Adrenal gland (tissue), 12 donors: ENCODE measurements around the gene UGT1A6. TPM values are rescaled to one million over a fixed set of nuclear protein-coding genes. Genes with fewer than 3 reads are reported as not detected.

Experiments
- DNase-seq, 7 donors: peaks; one replicate each; pipeline ENCODE4 v3.0.0-alpha.2; 2019 to 2020
- H3K27ac ChIP-seq, 5 donors: fragments of 200-600 bp; sonication (generic) in 4 of 5; 1 replicate in 3 of 5; 2 replicates in 2 of 5; pipeline versions ENCODE4 v1.5.1 to v1.8.0; 2016 to 2020; ENCODE audit warnings: mild to moderate bottlenecking in 1 of 5
- H3K27me3 ChIP-seq: fragments of 200-600 bp; 2 replicates; pipeline ENCODE4 v1.8.0; 2021
- H3K36me3 ChIP-seq, 2 donors: fragments of 200-600 bp; replicated peaks in 1 of 2; 1 replicate in 1 of 2; 2 replicates in 1 of 2; pipeline versions ENCODE4 v1.5.1 to v1.8.0; 2018 to 2022
- H3K4me1 ChIP-seq, 2 donors: fragments of 200-600 bp; replicated peaks in 1 of 2; 1 replicate in 1 of 2; 2 replicates in 1 of 2; pipeline versions ENCODE4 v1.5.1 to v1.8.0; 2018 to 2021
- H3K4me3 ChIP-seq, 4 donors: fragments of 200-600 bp; sonication (generic) in 3 of 4; one replicate each; pipeline ENCODE4 v1.5.1; 2016 to 2018
- H3K9me3 ChIP-seq, 3 donors: fragments of 200-600 bp; sonication (generic) in 1 of 3; replicated peaks in 1 of 3; 1 replicate in 2 of 3; 2 replicates in 1 of 3; pipeline versions ENCODE4 v1.5.1 to v1.8.0; 2016 to 2021
- POLR2A ChIP-seq, 2 donors: fragments of 450-650 bp; IDR thresholded peaks; one replicate each; pipeline ENCODE4 v1.6.1; 2017; ENCODE audit warnings: antibody characterized with exemption in 2 of 2, mild to moderate bottlenecking in 2 of 2, moderate library complexity in 1 of 2
- WGBS, 4 donors: extraction: QIAGEN DNeasy Blood & Tissue Kit in 2 of 4; methylation state at CpG; one replicate each; pipeline versions ENCODE4 v1.1.5 to v1.1.7; 2013 to 2017; 5-methylcytosine and 5-hydroxymethylcytosine counted together
- intact Hi-C, 2 donors: fragments of 100-400 bp; cut with DNase I; formaldehyde crosslinking; loops; one replicate each; pipeline versions ENCODE4 v1.14.1 to v1.15.0; 2022 to 2023
- polyA plus RNA-seq, 3 donors: library from polyadenylated mRNA; stranded (reverse); fragments of 200-250 nt in 2 of 3; fragments of 350-450 nt in 1 of 3; fragmentation: Illumina TruSeq in 1 of 3; extraction: RNeasy Lipid Tissue Mini Kit (QIAGEN cat#74804) in 1 of 3; gene quantifications; one replicate each; pipeline ENCODE4 v1.2.3, GENCODE V29; 2013 to 2014
- total RNA-seq, 9 donors: library from RNA; depleted of rRNA in 4 of 9; stranded (reverse); fragments of >200 nt in 4 of 9; fragments of 120-200 nt in 1 of 9; fragmentation: NEBNext Ultra II Directional in 1 of 9; extraction: Animal tissue kit (Norgen Biotek cat#: 25700) in 1 of 9; gene quantifications; one replicate each; pipeline versions ENCODE4 v1.1.0 to v1.2.4, GENCODE V29; 2013 to 2023
- TF ChIP-seq, protein P1 (sequence below), 6 experiments: fragments of 450-650 bp in 4 of 6; fragments of 200-600 bp in 2 of 6; sonication (generic) in 1 of 6; IDR thresholded peaks; 1 replicate in 5 of 6; 2 replicates in 1 of 6; pipeline versions ENCODE4 v1.5.1 to v1.8.0; 2016 to 2021; ENCODE audit warnings: antibody characterized with exemption in 6 of 6, mild to moderate bottlenecking in 2 of 6, moderate library complexity in 1 of 6
- donor health status: healthy with polysubstance abuse.
- donor health status: Bipolar disorder and iron deficiency.
- donor health status: DM: yes; HTN: yes; CAD: no.
- donor health status: DM: no; HTN: no; CAD: no.
- donor health status: DM: no; HTN: no; CAD: no.
- donor health status: DM: yes; HTN: yes; CAD: no.

Gene UGT1A6
- total and polyA plus RNA-seq, 12 donors: 0.16 TPM; not detected in 11

DNA sequence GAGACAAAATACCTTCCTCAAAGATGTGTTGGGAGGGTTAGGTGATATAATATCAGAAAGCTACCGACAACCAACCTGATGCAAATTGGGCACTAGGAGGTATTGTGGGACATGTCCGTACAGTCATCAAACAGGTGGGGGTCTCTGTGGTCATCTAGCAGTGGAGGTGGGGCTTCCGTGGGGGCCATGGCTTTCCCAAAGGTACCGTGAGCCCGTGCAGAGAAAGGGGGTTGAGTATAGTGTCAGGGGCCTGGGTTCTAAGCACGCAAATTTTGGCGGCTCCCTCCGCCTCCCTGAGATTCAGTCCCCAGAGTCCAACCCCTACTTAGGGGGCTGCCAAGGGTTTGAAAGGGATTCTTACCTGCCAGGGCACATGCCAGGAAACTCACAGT, 129.0 kb downstream of the UGT1A6 start:
- Histone ChIP-seq H3K27me3 (no peaks in the 10 kb centered on the region), H3K4me3 (no peak overlapping the region), H3K36me3 (no peaks in the 10 kb centered on the region), H3K27ac (no peak overlapping the region), H3K4me1 (no peaks in the 10 kb centered on the region), H3K9me3 (no peaks in the 10 kb centered on the region)
- WGBS, 4 donors: 86 to 95% (median 91%) methylated on average over 5 to 8 of the region's 8 CpGs
- no peak for DNase-seq
- no peak for TF ChIP-seq POLR2A (IDR thresholded peaks at IDR 0.05)
- TF ChIP-seq, protein P1, sequence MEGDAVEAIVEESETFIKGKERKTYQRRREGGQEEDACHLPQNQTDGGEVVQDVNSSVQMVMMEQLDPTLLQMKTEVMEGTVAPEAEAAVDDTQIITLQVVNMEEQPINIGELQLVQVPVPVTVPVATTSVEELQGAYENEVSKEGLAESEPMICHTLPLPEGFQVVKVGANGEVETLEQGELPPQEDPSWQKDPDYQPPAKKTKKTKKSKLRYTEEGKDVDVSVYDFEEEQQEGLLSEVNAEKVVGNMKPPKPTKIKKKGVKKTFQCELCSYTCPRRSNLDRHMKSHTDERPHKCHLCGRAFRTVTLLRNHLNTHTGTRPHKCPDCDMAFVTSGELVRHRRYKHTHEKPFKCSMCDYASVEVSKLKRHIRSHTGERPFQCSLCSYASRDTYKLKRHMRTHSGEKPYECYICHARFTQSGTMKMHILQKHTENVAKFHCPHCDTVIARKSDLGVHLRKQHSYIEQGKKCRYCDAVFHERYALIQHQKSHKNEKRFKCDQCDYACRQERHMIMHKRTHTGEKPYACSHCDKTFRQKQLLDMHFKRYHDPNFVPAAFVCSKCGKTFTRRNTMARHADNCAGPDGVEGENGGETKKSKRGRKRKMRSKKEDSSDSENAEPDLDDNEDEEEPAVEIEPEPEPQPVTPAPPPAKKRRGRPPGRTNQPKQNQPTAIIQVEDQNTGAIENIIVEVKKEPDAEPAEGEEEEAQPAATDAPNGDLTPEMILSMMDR (IDR thresholded peaks at IDR 0.05): no peak
- intact Hi-C loops: no loop called here

DNA sequence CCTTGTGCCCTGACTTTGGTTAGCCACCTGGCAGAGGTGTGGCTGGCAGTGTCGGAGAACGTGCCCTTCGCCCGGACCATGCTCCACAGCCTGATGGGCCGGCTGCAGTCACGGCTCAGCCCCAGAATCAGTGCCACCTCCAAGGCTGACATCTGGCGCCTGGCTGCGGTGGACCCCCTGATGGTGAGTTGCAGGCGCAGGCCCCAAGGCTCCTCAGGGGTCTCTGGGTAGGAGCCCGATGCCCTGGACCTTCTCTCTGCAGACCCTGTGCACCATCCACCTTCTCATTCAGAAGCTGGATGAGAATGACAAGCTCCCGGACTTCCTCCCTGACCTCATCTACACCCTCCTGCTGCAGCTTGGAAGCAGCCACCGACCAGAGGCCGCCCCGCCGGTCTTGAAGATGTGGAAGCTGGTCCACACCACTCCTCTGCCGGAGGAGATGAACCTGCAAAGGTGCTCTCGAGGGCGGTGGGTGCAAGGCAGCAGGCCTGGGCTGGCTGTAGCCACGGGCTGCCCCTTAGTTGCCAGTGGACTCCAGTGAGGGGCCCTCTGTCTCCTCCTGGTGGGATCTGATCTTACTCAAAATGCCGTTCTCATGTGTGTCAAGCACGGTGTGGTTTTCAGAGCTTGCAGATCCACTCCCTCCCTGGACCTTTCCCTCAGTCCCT, 129.5 kb downstream of the UGT1A6 start:
- Histone ChIP-seq H3K4me3 (no peak overlapping the region), H3K4me1 (no peaks in the 10 kb centered on the region), H3K9me3 (no peaks in the 10 kb centered on the region), H3K27ac (no peak overlapping the region), H3K36me3 (no peaks in the 10 kb centered on the region), H3K27me3 (no peaks in the 10 kb centered on the region)
- WGBS, 4 donors: 85 to 93% (median 87%) methylated on average over 3 to 21 of the region's 21 CpGs
- no peak for DNase-seq
- intact Hi-C loops: no loop called here
- TF ChIP-seq, protein P1 (IDR thresholded peaks at IDR 0.05): no peak
- no peak for TF ChIP-seq POLR2A (IDR thresholded peaks at IDR 0.05)

Other genes with a start within 250 kb of the UGT1A6 start
- gene USP40, start 126.1 kb upstream of the UGT1A6 start, total RNA-seq: 10 to 100 TPM; 29.9 to 64.7 (median 44.1) TPM
- gene USP40, start 126.1 kb upstream of the UGT1A6 start, polyA plus RNA-seq: 10 to 100 TPM; 25.1 to 98.7 (median 85.4) TPM
- gene UGT1A8, start 75.3 kb upstream of the UGT1A6 start, total RNA-seq: not detected
- under 1 TPM in 1 of 3 donors, not detected in 2; 0.05 TPM for gene UGT1A8, start 75.3 kb upstream of the UGT1A6 start, polyA plus RNA-seq
- not detected for gene UGT1A10, start 56.4 kb upstream of the UGT1A6 start, total RNA-seq
- gene UGT1A10, start 56.4 kb upstream of the UGT1A6 start, polyA plus RNA-seq: not detected
- not detected for gene UGT1A9, start 21.0 kb upstream of the UGT1A6 start, total RNA-seq
- gene UGT1A9, start 21.0 kb upstream of the UGT1A6 start, polyA plus RNA-seq: not detected
- gene UGT1A7, start 11.0 kb upstream of the UGT1A6 start, total RNA-seq: 10 to 100 TPM in 1 of 9 donors, 1 to 10 TPM in 1, under 1 TPM in 5, not detected in 2; 0.11 to 10.1 (median 0.94) TPM
- under 1 TPM in 2 of 3 donors, not detected in 1; 0.33 to 0.74 TPM for gene UGT1A7, start 11.0 kb upstream of the UGT1A6 start, polyA plus RNA-seq
- gene UGT1A5, start 20.0 kb downstream of the UGT1A6 start, total RNA-seq: under 1 TPM in 1 of 9 donors, not detected in 8; 0.43 TPM
- not detected for gene UGT1A5, start 20.0 kb downstream of the UGT1A6 start, polyA plus RNA-seq
- under 1 TPM in 1 of 9 donors, not detected in 8; 0.36 TPM for gene UGT1A4, start 25.8 kb downstream of the UGT1A6 start, total RNA-seq
- not detected for gene UGT1A4, start 25.8 kb downstream of the UGT1A6 start, polyA plus RNA-seq
- not detected for gene UGT1A3, start 36.2 kb downstream of the UGT1A6 start, total RNA-seq
- not detected for gene UGT1A3, start 36.2 kb downstream of the UGT1A6 start, polyA plus RNA-seq
- gene UGT1A1, start 67.4 kb downstream of the UGT1A6 start, total RNA-seq: under 1 TPM in 1 of 9 donors, not detected in 8; 0.52 TPM
- gene UGT1A1, start 67.4 kb downstream of the UGT1A6 start, polyA plus RNA-seq: under 1 TPM in 1 of 3 donors, not detected in 2; 0.08 TPM
- not detected for gene MROH2A, start 85.4 kb downstream of the UGT1A6 start, total RNA-seq
- under 1 TPM in 1 of 3 donors, not detected in 2; 0.13 TPM for gene MROH2A, start 85.4 kb downstream of the UGT1A6 start, polyA plus RNA-seq
- gene HJURP, start 161.6 kb downstream of the UGT1A6 start, total RNA-seq: 1 to 10 TPM in 7 of 9 donors, under 1 TPM in 2; 0.28 to 7.5 (median 1.8) TPM
- 1 to 10 TPM in 1 of 3 donors, under 1 TPM in 2; 0.61 to 2.2 (median 0.72) TPM for gene HJURP, start 161.6 kb downstream of the UGT1A6 start, polyA plus RNA-seq
- gene TRPM8, start 224.5 kb downstream of the UGT1A6 start, total RNA-seq: not detected
- not detected for gene TRPM8, start 224.5 kb downstream of the UGT1A6 start, polyA plus RNA-seq